Right lobe of liver (tissue), 4 donors: Measurements from ENCODE around the gene MTERF1.

ENCODE experiments used
- CTCF ChIP-seq, 4 donors: fragments of 200-600 bp in 3 of 4; fragments of 450-650 bp in 1 of 4; IDR thresholded peaks; one replicate each; pipeline versions ENCODE4 v1.5.1 to v1.8.0; 2016 to 2022; ENCODE audit warnings: antibody characterized with exemption in 4 of 4, mild to moderate bottlenecking in 2 of 4
- POLR2A ChIP-seq: fragments of 450-650 bp; IDR thresholded peaks from one replicate; pipeline ENCODE4 v1.6.1; 2017; ENCODE audit warnings: antibody characterized with exemption, mild to moderate bottlenecking
- donor health status: DM: no; HTN: no; CAD: no.
- donor health status: DM: no; HTN: no; CAD: no.
- donor health status: DM: no; HTN: yes; CAD: no.

GRCh38 chr7:91824201-91824600, 56.3 kb downstream of the MTERF1 start:
- TF ChIP-seq CTCF (IDR thresholded peaks at IDR 0.05) (no peak), POLR2A (no peak)
